Activated effector memory CD4-positive, alpha-beta T cell treated with Interleukin-2 at 50 U/mL for 16 hours (primary cell): Measurements from ENCODE around the gene STK11.

Experiments used
- DNase-seq: peaks from one replicate; pipeline ENCODE4 v3.0.0-alpha.2; 2020

Gene STK11

GRCh38 chr19:1210227-1210538 is 4.6 kb downstream of the STK11 start:
- DNase-seq = no peak

DNA sequence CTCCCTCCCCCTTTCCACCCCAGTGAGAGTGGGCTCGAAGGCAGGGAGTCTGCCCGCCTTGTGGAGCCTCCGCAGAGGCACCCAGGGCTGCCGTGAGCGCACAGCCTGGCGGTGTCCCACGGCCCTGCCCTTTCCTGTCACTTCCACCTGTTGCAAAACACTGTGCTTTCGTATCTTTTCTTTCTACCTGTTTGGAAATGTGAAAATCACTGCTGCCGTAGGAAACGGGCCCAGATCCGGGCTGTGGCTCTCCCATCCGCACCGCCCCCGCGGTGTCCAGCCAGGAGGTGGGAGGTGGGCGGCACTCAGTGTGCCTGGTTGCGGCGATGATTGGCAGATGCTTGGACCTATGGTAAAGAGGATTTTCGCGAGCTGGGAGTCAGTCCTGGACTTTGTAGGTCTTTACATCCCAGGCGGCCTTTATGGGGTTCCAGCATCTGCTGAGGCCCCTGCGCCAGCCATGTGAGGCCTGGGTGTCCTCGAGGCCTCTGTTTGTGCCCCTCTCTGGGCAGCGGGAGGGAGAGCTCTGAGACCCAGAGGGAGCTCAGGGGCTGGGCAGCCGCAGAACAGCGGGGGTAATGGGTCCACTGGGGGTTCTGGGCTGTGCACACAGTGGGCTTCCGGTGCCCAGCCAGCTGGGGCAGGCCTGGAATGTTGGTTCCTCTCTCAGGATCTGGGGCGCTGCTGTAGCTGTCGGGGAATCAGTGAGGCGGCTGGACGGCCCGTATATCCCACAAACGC is 6.1 kb downstream of the STK11 start:
- DNase-seq = no peak

DNA sequence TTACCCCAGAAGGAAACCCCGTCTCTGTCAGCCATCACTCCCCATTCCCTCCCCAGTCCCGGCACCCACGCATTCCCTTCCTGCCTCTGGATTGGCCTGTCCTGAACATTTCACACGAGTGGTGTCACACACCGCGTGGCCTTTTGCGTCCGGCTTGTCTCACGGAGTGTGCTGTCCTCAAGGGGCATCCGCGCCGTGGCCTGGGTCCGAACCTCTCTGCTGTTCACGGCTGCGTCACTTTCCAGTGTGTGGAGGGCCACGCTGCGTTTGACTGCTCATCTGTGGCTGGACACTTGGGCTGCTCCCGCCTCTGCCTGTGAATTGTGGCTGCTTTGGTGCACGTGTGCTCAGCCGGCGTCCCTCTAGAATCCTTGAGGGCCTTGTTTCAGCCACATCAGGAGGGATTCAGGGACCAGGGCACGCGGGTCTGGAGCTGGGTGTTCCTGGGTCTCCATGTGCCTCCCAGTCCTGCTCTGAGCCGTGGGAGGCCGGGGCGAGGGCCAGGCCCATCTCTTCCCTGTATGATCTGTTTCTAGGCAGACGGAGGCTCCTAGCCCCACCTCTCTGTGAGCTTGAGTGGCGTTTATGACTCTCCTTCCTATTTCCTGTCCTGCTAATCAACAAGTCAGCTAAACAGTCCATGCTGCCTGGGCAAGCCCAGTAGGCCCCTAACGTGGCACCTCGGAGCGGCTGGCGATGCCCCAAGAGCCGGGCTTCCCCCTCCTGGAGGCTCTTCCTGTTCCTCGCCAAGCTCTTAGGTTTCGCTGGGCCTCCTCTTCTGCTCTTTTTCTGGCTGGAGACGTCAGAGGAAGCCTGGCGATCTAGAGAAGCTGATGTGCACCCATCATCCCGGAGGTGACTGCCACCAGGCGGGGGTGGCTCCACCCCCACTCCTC is 8.1 kb downstream of the STK11 start:
- DNase-seq = peak; percentile 35

- no peak for DNase-seq
Measured at GRCh38 chr19:1214299-1214861, 8.8 kb downstream of the STK11 start.

GRCh38 chr19:1214862-1215731 is 9.5 kb downstream of the STK11 start:
- no peak for DNase-seq

GRCh38 chr19:1216756-1217155 is 11.2 kb downstream of the STK11 start:
- DNase-seq = no peak

DNA sequence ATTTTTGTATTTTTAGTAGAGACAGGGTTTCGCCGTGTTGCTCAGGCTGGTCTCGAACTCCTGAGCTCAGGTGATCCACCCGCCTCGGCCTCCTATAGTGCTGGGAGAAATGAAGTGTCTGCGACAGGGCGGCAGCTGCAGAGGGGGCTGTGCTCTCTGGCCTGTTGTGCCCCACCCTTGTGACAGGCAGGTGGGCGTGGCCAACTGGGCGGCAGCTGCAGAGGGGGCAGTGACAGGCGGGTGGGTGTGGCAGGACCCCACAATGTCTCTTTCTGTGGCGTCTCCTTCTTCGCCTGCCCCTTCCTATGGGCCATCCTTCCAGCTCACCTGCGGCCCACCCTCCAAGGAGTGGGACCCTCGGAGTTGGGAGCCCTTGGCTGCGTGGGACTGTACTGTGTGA is 11.8 kb downstream of the STK11 start:
- no peak for DNase-seq

GRCh38 chr19:1218751-1219567 is 13.4 kb downstream of the STK11 start:
- no peak for DNase-seq

GRCh38 chr19:1219786-1220476 is 14.4 kb downstream of the STK11 start:
- DNase-seq = no peak

DNA sequence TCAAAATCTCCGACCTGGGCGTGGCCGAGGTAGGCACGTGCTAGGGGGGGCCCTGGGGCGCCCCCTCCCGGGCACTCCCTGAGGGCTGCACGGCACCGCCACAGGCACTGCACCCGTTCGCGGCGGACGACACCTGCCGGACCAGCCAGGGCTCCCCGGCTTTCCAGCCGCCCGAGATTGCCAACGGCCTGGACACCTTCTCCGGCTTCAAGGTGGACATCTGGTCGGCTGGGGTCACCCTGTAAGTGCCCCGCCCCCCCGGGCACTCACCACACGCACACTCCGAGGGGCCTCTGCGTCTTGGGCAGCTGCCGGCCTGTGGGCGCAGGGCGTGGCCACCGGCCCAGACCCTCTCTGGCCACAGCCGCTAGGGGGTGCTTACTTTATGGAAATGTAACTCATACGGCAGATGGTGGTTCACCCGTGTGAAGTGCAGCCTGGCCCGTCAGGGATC is 14.9 kb downstream of the STK11 start:
- no peak for DNase-seq

GRCh38 chr19:1220976-1221903 is 15.7 kb downstream of the STK11 start:
- DNase-seq = no peak

DNA sequence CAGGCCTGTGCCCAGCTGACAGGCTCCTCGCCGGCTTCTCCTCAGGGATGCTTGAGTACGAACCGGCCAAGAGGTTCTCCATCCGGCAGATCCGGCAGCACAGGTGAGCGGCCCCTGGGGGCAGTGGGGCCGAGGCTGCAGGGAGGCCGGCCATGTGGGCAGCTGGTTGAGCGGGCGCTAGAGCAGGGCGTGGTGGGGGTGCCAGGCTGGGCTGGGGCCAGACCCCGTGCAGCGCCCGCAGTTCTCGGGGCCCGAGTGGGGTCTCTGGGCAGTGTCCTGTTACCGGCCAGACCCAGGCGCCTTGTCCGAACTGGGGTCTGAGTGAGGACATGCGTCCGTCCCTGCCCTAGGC is 16.3 kb downstream of the STK11 start:
- no peak for DNase-seq

- no peak for DNase-seq
Measured at GRCh38 chr19:1222394-1222793, 16.8 kb downstream of the STK11 start.

DNA sequence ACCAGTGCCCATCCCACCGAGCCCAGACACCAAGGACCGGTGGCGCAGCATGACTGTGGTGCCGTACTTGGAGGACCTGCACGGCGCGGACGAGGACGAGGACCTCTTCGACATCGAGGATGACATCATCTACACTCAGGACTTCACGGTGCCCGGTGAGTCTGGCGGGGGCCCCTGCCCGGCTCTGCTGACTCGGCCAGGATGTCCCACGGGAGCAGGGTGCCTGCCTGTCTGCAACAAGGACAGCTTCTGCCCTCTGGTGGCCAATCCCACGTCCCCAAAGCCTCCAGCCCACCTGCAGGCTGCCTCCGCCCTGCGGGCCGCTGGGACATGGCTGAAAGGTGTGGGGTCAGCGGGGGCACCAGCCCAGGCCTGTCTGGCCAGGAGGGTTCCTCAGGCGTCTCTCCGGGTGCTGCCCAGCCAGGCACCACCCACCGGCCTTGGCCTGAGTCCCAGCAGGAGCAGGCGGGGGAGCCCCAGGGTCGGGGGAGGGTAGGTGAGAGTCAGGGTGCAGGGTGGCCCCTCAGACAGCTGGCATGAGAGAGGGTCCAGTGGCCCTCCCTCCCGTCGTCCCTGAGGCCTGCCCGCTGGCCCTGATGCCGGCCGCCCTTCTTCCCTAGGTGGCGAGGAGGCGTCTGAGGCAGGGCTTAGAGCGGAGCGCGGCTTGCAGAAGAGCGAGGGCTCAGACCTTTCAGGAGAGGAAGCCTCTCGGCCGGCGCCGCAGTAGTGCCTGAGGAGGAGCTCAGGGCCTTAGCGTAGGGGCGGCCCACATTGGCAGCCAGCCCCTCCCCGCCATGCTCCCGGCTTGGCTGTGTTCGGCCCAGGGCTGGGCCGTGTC is 17.7 kb downstream of the STK11 start:
- DNase-seq = no peak

GRCh38 chr19:1224047-1224825 is 18.7 kb downstream of the STK11 start:
- DNase-seq = no peak

- no peak for DNase-seq
Measured at GRCh38 chr19:1224847-1225246, 19.3 kb downstream of the STK11 start.

DNA sequence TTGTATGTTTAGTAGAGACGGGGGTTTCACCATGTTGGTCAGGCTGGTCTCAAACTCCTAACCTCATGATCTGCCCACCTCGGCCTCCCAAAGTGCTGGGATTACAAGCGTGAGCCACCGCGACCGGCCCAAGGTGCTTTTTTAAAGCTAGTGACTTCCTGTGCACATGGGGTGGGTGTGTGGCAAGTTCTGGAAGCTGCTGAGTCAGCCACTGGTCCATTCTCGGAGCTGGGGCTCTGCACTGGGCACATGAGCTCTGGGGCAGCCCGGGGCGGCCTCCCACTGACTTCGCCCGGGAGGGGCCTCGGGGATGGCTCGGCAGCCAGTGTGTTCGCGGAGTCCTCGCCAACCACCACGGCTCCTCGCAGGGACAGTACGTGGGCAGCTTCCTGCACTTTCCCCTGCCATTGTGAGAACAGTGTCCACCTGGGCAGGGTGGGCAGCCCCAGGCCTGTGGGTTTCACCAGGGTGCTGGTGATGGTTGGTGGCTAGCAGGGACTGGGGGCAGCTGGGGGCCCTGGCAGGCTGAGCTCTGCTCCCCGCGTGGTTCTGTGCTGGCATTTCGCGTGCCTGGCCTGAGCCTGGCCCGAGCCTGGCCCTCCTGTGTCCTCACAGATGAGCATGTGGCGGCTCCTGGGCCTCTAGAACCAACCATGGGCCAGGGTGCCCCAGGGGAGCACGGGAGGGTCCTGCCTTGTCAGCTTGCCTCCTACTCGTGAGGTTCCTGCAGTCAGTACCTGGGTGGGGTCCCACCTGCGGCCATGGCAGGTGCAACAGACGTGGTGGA is 20.1 kb downstream of the STK11 start:
- DNase-seq = no peak

DNA sequence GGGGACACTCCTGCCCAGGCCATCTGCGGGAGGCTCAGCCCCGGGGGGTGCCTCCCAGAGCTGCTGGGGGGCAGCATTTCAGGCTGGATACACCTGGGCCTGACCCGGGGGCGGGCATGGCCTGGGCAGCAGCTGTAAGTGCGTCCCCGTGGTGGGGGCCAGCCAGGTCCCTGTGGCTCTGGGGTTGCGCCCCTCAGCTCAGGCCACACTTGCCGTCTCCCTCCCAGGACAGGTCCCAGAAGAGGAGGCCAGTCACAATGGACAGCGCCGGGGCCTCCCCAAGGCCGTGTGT is 20.6 kb downstream of the STK11 start:
- no peak for DNase-seq
